Activated T-cell treated with anti-CD3 and anti-CD28 coated beads, Interleukin-2, amount 50 U/mL, for 4 hours (primary cell): ENCODE results near the gene BRME1. TPM values are rescaled to one million over a fixed set of nuclear protein-coding genes. Genes with fewer than 3 reads are reported as not detected.

Source experiments
- ATAC-seq, 2 donors: fragments of 200-7000 bp; cut with Tn5 transposase; one replicate each; pipeline ENCODE4 v1.10.0; 2021
- DNase-seq: peaks from one replicate; pipeline ENCODE4 v3.0.0-alpha.2; 2020
- H3K27me3 Mint-ChIP-seq: one replicate; pipeline ENCODE4 v1.8.0; 2021; ENCODE audit warnings: low read depth, mixed read lengths
- H3K36me3 Mint-ChIP-seq: one replicate; pipeline ENCODE4 v1.8.0; 2022; ENCODE audit warnings: mixed read lengths; ENCODE audit not compliant: insufficient read depth
- H3K4me1 Mint-ChIP-seq: one replicate; pipeline ENCODE4 v1.8.0; 2021; ENCODE audit warnings: low read depth, mixed read lengths
- H3K4me3 Mint-ChIP-seq: one replicate; pipeline ENCODE4 v1.8.0; 2021; ENCODE audit warnings: mild to moderate bottlenecking, moderate library complexity, mixed read lengths
- H3K9me3 Mint-ChIP-seq: one replicate; pipeline ENCODE4 v1.8.0; 2021; ENCODE audit warnings: mixed read lengths
- total RNA-seq, 3 donors: library from RNA; stranded (reverse); gene quantifications; one replicate each; pipeline ENCODE4 v1.2.1, GENCODE V29; 2021

BRME1 gene
- total RNA-seq, 3 donors from 2014 or later = 7.3 to 9.3 (median 8.9) TPM

- Mint-ChIP-seq H3K9me3 (no peaks in the 10 kb centered on the region), H3K4me1 (peaks cover 50% of the 10 kb centered on the region), H3K36me3 (peaks cover 5% of the 10 kb centered on the region), H3K4me3 (peak overlapping the region; percentile 73), H3K27me3 (no peaks in the 10 kb centered on the region)
- ATAC-seq (no peak), DNase-seq (no peak)
Observed at GRCh38 chr19:13844130-13844631, 61.7 kb downstream of the BRME1 start.

DNA sequence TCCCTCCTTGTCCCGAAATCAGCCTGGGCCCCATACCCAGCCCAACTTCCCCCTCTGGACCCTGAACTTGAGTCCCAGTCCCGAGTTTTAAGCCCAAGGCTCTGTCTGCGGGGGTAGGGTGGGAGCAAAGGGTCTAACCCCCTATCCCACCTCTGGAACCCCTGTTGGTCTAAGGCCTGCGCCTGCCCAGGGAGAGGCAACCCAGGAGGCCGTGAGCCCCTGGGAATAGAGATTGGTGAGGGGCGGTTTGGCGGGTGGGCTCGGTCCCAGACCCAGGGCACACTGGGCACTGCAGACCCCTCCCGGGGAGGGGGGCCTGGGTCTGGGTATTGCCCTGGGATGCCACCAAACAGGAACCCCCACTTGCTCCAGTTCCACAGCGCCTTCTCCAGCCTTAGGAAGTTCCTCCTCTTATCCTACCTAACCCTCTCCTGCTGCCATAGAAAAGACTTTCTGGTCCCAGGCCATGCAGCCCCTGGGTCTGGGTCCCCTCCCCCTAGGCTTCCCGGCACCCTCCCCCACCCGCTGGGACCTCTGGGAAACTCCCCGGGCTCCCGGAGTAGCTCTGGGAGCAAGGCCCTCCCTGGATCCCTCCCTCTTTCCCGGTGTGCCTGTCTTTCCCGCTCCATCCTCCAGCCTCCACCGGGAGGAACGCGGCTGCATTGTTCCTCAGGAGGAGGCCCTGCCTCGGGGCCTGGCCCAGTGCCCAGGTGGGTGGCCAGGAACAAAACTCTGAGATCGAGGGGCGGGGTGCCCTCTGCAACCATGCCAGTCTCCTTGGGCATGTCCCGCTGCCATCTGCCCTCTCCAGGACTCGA, 62.6 kb downstream of the BRME1 start:
- ATAC-seq (no peak), DNase-seq (no peak)
- Mint-ChIP-seq H3K27me3 (no peaks in the 10 kb centered on the region), H3K4me1 (peaks cover 54% of the 10 kb centered on the region), H3K36me3 (peaks cover 9% of the 10 kb centered on the region), H3K9me3 (no peaks in the 10 kb centered on the region), H3K4me3 (peak overlapping the region; percentile 90)

- peak overlapping the region; percentile 91 for H3K4me3 Mint-ChIP-seq
- ATAC-seq = peak; percentile 11 to 13
- H3K9me3 Mint-ChIP-seq = no peaks in the 10 kb centered on the region
- peak; percentile 65 for DNase-seq
- H3K36me3 Mint-ChIP-seq = peaks cover 9% of the 10 kb centered on the region
- H3K4me1 Mint-ChIP-seq = peaks cover 58% of the 10 kb centered on the region
- no peaks in the 10 kb centered on the region for H3K27me3 Mint-ChIP-seq
Observed at GRCh38 chr19:13842291-13843103, 63.4 kb downstream of the BRME1 start.

DNA sequence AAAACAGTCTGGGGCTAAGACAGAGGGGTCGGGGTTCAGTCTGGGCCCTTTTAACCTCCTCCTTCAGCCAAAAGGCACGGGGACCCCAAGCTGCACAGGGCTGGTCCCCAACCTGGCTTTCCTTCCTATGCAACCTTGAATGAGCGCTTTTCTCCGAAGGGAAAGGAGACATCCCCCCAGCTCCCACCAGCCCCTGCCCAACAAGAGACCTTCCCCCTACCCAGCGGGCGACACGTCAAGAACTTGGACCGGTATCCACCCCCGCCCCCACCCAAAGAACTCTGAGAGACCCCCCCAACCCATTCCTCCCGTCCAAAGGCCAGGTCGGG, 64.0 kb downstream of the BRME1 start:
- no peak for DNase-seq
- Mint-ChIP-seq H3K36me3 (peaks cover 11% of the 10 kb centered on the region), H3K27me3 (no peaks in the 10 kb centered on the region), H3K4me3 (peak overlapping the region; percentile 91), H3K4me1 (peaks cover 62% of the 10 kb centered on the region), H3K9me3 (no peaks in the 10 kb centered on the region)
- no peak for ATAC-seq

GRCh38 chr19:13841086-13841961, 64.6 kb downstream of the BRME1 start:
- H3K36me3 Mint-ChIP-seq = peaks cover 12% of the 10 kb centered on the region
- H3K4me3 Mint-ChIP-seq = peak overlapping the region; percentile 91
- H3K27me3 Mint-ChIP-seq = no peaks in the 10 kb centered on the region
- H3K4me1 Mint-ChIP-seq = peaks cover 63% of the 10 kb centered on the region
- no peak for DNase-seq
- H3K9me3 Mint-ChIP-seq = no peaks in the 10 kb centered on the region
- ATAC-seq = no peak

GRCh38 chr19:13840305-13841085, 65.4 kb downstream of the BRME1 start:
- peaks cover 60% of the 10 kb centered on the region for H3K4me1 Mint-ChIP-seq

DNA sequence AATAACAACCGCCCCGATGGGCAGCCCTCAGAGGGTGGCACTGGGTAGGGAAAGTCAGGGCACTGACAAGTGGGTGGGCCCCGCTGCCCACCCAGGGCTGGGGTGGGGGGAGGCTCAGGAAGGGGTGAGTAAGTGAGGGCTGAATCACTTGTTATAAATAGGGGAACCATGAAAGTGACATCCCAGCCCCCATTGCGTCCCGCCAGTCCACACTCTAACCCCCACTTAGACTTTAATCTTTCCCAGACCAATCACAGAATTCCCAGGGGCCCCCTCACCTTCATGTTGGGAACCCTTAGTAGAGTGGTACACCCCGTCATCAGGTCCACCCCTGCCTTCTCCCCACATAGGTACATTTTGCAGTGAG, 66.0 kb downstream of the BRME1 start:
- DNase-seq (peak; percentile 59), ATAC-seq (peak; percentile 31 to 35)
- Mint-ChIP-seq H3K36me3 (peaks cover 12% of the 10 kb centered on the region), H3K9me3 (no peaks in the 10 kb centered on the region), H3K27me3 (no peaks in the 10 kb centered on the region), H3K4me3 (peak overlapping the region; percentile 91), H3K4me1 (peaks cover 56% of the 10 kb centered on the region)

More at GRCh38 chr19:13840305-13841085, 65.4 kb downstream of the BRME1 start:
- DNase-seq (no peak), ATAC-seq (no peak)
- Mint-ChIP-seq H3K27me3 (no peaks in the 10 kb centered on the region), H3K4me3 (peak overlapping the region; percentile 91), H3K36me3 (peaks cover 12% of the 10 kb centered on the region), H3K9me3 (no peaks in the 10 kb centered on the region)

- ATAC-seq (peak; percentile 68), DNase-seq (peak; percentile 86)
- Mint-ChIP-seq H3K9me3 (no peaks in the 10 kb centered on the region), H3K4me1 (peaks cover 55% of the 10 kb centered on the region), H3K36me3 (peaks cover 14% of the 10 kb centered on the region), H3K27me3 (no peaks in the 10 kb centered on the region), H3K4me3 (peak overlapping the region; percentile 91)
Observed at GRCh38 chr19:13839130-13839937, 66.6 kb downstream of the BRME1 start.

GRCh38 chr19:13838435-13839129, 67.3 kb downstream of the BRME1 start:
- Mint-ChIP-seq H3K36me3 (peaks cover 17% of the 10 kb centered on the region), H3K4me3 (peak overlapping the region; percentile 91), H3K27me3 (no peaks in the 10 kb centered on the region), H3K4me1 (peaks cover 55% of the 10 kb centered on the region), H3K9me3 (no peaks in the 10 kb centered on the region)
- no peak for DNase-seq
- no peak for ATAC-seq

- no peak for DNase-seq
- ATAC-seq = no peak
- Mint-ChIP-seq H3K36me3 (peaks cover 17% of the 10 kb centered on the region), H3K4me1 (peaks cover 55% of the 10 kb centered on the region), H3K4me3 (peak overlapping the region; percentile 91), H3K27me3 (no peaks in the 10 kb centered on the region), H3K9me3 (no peaks in the 10 kb centered on the region)
Observed at GRCh38 chr19:13835791-13836723, 69.9 kb downstream of the BRME1 start.

GRCh38 chr19:13834244-13835069, 71.5 kb downstream of the BRME1 start:
- peaks cover 15% of the 10 kb centered on the region for H3K36me3 Mint-ChIP-seq

More at GRCh38 chr19:13834244-13835069, 71.5 kb downstream of the BRME1 start:
- H3K4me3 Mint-ChIP-seq = peak overlapping the region; percentile 69
- no peak for DNase-seq
- no peaks in the 10 kb centered on the region for H3K27me3 Mint-ChIP-seq
- no peak for ATAC-seq
- no peaks in the 10 kb centered on the region for H3K9me3 Mint-ChIP-seq
- H3K4me1 Mint-ChIP-seq = peaks cover 46% of the 10 kb centered on the region
